GM12873 (cell line): ENCODE data around the gene SSX2IP.

ENCODE experiments used
- CTCF ChIP-seq: IDR thresholded peaks from 2 replicates; pipeline ENCODE4 v1.5.1; 2012; ENCODE audit warnings: low read depth, mild to moderate bottlenecking, moderate library complexity, low read length, control low read depth; ENCODE audit not compliant: insufficient read depth; ENCODE audit errors: missing control alignments

The SSX2IP gene

DNA sequence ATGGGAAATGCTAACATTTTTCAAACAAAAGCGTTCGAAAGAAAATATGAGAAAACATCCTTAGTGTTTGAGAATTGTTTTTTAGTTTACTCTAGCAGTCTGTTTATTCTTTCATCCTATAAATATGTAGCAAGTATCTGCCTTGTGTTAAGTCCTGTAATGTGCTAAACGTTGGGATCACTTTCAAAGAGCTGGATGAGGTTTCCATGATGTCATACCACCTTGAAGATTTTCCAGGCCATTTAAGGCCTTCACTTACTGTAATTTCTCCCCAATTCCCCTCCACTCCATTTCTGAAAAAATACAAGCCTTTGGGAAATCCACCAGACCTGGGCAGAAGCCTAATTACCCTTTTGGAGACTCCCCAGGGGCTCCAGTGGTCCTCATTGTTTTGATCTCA, 91.8 kb downstream of the SSX2IP start:
- no peak for TF ChIP-seq CTCF

GRCh38 chr1:84597011-84597410, 93.2 kb downstream of the SSX2IP start:
- TF ChIP-seq CTCF = no peak
